Type B pancreatic cell (in vitro differentiated cells): ENCODE results near the gene WDR4. TPM values are rescaled to one million over a fixed set of nuclear protein-coding genes. Genes with fewer than 3 reads are reported as not detected.
"Not testable (repeated sequence)": the region's sequence is repeated elsewhere in the genome, so short reads cannot be mapped to it uniquely, and the experiment has no call there.

Experiments
- DNase-seq: peaks from one replicate; pipeline ENCODE4 v3.0.0; 2021; ENCODE audit warnings: mixed read lengths; ENCODE audit not compliant: unreplicated experiment; ENCODE audit errors: extremely low spot score
- H3K27ac Mint-ChIP-seq: 2 replicates; pipeline ENCODE4 v1.8.0; 2021; ENCODE audit warnings: mild to moderate bottlenecking, mixed read lengths
- H3K27me3 Mint-ChIP-seq: 2 replicates; pipeline ENCODE4 v1.8.0; 2021; ENCODE audit warnings: mixed read lengths
- H3K36me3 Mint-ChIP-seq: 2 replicates; pipeline ENCODE4 v1.8.0; 2021; ENCODE audit warnings: mixed read lengths
- H3K4me1 Mint-ChIP-seq: one replicate; pipeline ENCODE4 v1.8.0; 2021; ENCODE audit warnings: mixed read lengths; ENCODE audit not compliant: unreplicated experiment
- H3K4me3 Mint-ChIP-seq: 2 replicates; pipeline ENCODE4 v1.8.0; 2021; ENCODE audit warnings: mild to moderate bottlenecking, mixed read lengths
- H3K9me3 Mint-ChIP-seq: 2 replicates; pipeline ENCODE4 v1.8.0; 2021; ENCODE audit warnings: mixed read lengths
- total RNA-seq: library from RNA; stranded (reverse); gene quantifications from 2 replicates; pipeline ENCODE4 v1.2.1, GENCODE V29; 2021; ENCODE audit warnings: low replicate concordance
- TF ChIP-seq, protein P1 (sequence below): fragments of 200-600 bp; sonication (generic); conservative IDR thresholded peaks from 2 replicates; pipeline ENCODE4 v1.5.0; 2021; ENCODE audit warnings: antibody characterized with exemption, mild to moderate bottlenecking

WDR4 gene
- total RNA-seq, 1 donor from 2014 or later, result 25.6 TPM

DNA sequence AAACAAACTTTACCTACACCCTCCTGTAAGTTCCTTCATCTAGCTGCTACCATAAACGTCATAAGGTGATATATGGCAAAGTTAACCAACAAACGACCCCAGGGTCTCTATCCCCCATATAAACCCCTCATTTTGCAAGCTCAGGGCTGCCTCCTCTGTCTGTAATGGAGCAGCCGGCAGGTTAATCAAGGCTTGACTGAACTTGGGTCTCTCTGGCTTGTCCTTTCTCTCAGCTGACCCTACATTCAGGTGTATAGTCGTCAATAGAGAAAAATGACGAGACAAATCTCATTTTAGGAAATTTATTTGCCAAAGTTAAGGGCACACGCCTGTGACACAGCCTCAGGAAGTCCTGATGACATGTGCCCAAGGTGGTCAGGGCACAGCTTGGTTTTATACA, 67.4 kb downstream of the WDR4 start:
- DNase-seq, result no peak
- Mint-ChIP-seq H3K9me3 (peaks cover 4% of the 10 kb centered on the region), H3K36me3 (no peaks in the 10 kb centered on the region), H3K4me1 (peaks cover 19% of the 10 kb centered on the region), H3K27me3 (peaks cover 11% of the 10 kb centered on the region), H3K4me3 (peak overlapping the region; percentile 40), H3K27ac (peak overlapping the region; percentile 97)
- TF ChIP-seq, protein P1, sequence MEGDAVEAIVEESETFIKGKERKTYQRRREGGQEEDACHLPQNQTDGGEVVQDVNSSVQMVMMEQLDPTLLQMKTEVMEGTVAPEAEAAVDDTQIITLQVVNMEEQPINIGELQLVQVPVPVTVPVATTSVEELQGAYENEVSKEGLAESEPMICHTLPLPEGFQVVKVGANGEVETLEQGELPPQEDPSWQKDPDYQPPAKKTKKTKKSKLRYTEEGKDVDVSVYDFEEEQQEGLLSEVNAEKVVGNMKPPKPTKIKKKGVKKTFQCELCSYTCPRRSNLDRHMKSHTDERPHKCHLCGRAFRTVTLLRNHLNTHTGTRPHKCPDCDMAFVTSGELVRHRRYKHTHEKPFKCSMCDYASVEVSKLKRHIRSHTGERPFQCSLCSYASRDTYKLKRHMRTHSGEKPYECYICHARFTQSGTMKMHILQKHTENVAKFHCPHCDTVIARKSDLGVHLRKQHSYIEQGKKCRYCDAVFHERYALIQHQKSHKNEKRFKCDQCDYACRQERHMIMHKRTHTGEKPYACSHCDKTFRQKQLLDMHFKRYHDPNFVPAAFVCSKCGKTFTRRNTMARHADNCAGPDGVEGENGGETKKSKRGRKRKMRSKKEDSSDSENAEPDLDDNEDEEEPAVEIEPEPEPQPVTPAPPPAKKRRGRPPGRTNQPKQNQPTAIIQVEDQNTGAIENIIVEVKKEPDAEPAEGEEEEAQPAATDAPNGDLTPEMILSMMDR, result no peak

DNA sequence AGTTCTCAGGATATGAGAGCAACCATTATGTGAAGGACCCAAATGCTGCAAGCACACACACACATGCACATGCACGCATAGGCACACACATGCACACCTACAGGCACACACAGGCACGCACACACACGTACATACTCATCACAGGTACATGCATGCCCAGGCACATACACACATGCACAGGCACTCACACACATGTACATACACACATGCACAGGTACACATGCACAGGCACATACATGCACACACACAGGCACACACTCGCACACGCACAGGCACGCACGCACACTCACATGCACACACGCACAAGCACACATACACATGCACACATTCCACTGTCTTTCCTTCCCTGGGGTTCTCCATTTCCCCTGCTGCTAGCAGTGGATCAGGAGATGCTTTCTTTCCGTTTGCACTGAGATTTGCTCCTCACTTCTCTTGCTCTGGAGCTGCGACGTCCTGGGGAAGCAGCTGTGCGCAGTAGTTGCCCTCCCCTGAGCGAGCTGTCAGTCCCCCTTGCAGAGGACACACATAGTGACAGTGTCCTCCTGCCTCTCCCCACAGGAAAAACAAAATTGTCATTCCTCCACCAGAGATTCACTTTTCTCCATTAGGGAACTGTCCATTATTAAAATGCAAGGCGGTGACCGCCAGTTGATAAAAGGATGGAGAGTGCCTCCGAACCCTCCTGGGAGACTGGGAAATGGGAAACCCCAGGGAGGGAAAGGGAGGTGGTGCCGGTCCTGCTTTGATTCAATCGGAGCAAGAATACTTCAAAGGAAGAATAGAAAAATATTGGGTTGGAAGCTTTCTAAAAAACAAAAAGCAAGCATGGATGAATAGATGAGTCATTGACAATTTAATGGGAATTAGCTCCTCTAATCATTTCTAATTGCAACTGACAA, 69.5 kb downstream of the WDR4 start:
- Mint-ChIP-seq H3K27ac (no peak overlapping the region), H3K36me3 (no peaks in the 10 kb centered on the region), H3K27me3 (peaks cover 30% of the 10 kb centered on the region), H3K9me3 (peaks cover under 1% of the 10 kb centered on the region), H3K4me3 (no peak overlapping the region), H3K4me1 (peaks cover 19% of the 10 kb centered on the region)
- DNase-seq, result no peak
- TF ChIP-seq, protein P1, result no peak

DNA sequence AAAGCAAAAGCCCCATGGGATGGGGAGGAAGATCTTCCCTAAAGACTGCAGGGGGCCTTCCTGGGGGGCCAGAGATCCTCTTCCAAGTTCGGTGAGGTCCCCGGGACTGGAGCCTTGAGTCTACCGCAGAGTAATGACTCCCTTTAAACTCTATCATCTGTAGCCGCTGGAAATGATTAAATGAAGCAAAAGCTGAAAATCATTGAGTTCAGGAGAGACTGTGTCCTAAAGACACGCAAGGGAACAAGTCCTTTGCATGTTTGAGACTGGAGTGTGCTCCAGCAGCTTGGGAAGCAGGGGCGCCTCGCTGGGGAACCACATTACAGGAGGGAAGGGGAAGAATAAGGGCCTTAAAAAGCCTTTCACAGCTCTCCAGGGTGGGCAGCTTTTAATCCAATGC, 70.2 kb downstream of the WDR4 start:
- TF ChIP-seq, protein P1, result no peak
- H3K4me1 Mint-ChIP-seq, result peaks cover 19% of the 10 kb centered on the region
- H3K9me3 Mint-ChIP-seq, result no peaks in the 10 kb centered on the region
- peaks cover 34% of the 10 kb centered on the region for H3K27me3 Mint-ChIP-seq
- no peak overlapping the region for H3K4me3 Mint-ChIP-seq
- H3K27ac Mint-ChIP-seq, result no peak overlapping the region
- DNase-seq, result no peak
- no peaks in the 10 kb centered on the region for H3K36me3 Mint-ChIP-seq

DNA sequence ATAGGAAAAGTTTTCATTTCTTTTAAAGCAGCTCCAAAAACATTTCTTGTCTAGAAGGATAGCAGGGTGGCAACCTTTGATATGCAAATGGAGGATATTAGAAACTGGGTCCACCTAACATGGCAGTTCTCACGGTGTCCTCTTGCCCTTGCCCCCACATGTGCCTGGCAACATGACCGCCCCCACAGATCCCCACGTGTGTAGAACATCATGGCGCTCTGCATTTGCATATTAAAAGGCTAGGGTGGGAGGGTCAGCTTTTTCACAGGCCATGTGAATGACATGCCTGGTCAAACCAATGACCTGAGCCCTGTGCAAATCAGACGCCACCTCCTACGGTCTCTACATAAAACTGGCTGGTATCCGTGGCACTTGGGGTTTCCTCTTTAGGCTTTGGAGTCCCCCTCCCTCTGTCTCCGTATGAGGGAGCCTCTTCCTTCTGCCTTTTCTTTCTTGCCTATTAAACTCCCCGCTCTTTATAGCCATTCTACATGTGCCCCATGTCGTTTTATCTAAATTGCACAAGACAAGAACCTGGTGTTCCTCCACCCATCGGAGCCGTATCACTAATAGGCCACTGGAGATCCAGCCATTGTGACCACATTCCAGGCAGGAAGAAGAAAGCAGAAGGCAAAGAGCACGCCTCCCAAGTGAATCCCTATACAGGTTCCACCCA, 71.3 kb downstream of the WDR4 start:
- H3K4me3 Mint-ChIP-seq, result no peak overlapping the region
- no peak overlapping the region for H3K27ac Mint-ChIP-seq
- DNase-seq, result no peak
- no peaks in the 10 kb centered on the region for H3K36me3 Mint-ChIP-seq
- peaks cover 19% of the 10 kb centered on the region for H3K4me1 Mint-ChIP-seq
- H3K9me3 Mint-ChIP-seq, result no peaks in the 10 kb centered on the region
- TF ChIP-seq, protein P1, result no peak
- peaks cover 33% of the 10 kb centered on the region for H3K27me3 Mint-ChIP-seq

DNA sequence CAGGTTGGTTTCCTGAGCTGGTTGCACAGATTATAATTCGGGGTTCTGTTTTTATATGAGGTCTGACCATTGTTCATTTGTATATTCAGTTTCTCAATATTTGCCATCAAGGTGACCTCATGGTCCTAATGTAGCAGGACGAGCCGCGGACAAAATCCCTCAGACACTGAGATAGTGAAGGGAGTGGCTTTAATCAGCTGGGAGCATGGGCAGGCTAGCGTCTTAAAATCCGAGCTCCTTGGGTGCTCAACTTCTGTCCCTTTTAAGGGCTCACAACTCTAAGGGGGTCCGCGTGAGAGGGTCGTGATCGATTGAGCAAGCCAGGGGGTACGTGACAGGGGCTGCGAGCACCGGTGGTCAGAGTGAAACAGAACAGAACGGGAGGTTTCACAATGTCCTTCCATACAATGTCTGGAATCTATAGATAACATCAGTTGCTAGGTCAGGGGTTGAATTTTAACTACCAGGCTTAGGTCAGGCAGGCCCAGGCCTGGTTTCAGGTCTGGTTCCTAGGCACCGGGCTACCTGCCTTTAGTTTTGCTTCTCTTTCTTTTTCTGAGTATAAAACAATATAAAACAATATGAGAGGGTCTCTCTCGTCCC, 71.9 kb downstream of the WDR4 start:
- Mint-ChIP-seq H3K4me1 (peaks cover 16% of the 10 kb centered on the region), H3K27me3 (peaks cover 30% of the 10 kb centered on the region), H3K27ac (peak overlapping the region; percentile 61), H3K4me3 (peak overlapping the region; percentile 54)
- not testable (repeated sequence) for H3K9me3 Mint-ChIP-seq, H3K36me3 Mint-ChIP-seq, DNase-seq
